ENCODE data around the gene RPL26.

- no peak for TF ChIP-seq CTCF (IDR thresholded peaks at IDR 0.05)
- no peak for TF ChIP-seq EP300 (IDR thresholded peaks at IDR 0.05)
- TF ChIP-seq POLR2A (IDR thresholded peaks at IDR 0.05): no peak
Measured at GRCh38 chr17:8412089-8412488, 29.1 kb upstream of the RPL26 start.
